Activated T-cell treated with anti-CD3 and anti-CD28 coated beads, Interleukin-2, amount 50 U/mL, for 4 hours (primary cell): ENCODE results near the gene GNAL. TPM values are rescaled to one million over a fixed set of nuclear protein-coding genes. Genes with fewer than 3 reads are reported as not detected.

Experiments used
- ATAC-seq, 2 donors: fragments of 200-7000 bp; cut with Tn5 transposase; one replicate each; pipeline ENCODE4 v1.10.0; 2021
- DNase-seq: peaks from one replicate; pipeline ENCODE4 v3.0.0-alpha.2; 2020
- H3K27me3 Mint-ChIP-seq: one replicate; pipeline ENCODE4 v1.8.0; 2021; ENCODE audit warnings: low read depth, mixed read lengths
- H3K36me3 Mint-ChIP-seq: one replicate; pipeline ENCODE4 v1.8.0; 2022; ENCODE audit warnings: mixed read lengths; ENCODE audit not compliant: insufficient read depth
- H3K4me1 Mint-ChIP-seq: one replicate; pipeline ENCODE4 v1.8.0; 2021; ENCODE audit warnings: low read depth, mixed read lengths
- H3K4me3 Mint-ChIP-seq: one replicate; pipeline ENCODE4 v1.8.0; 2021; ENCODE audit warnings: mild to moderate bottlenecking, moderate library complexity, mixed read lengths
- H3K9me3 Mint-ChIP-seq: one replicate; pipeline ENCODE4 v1.8.0; 2021; ENCODE audit warnings: mixed read lengths
- total RNA-seq, 3 donors: library from RNA; stranded (reverse); gene quantifications; one replicate each; pipeline ENCODE4 v1.2.1, GENCODE V29; 2021

Gene GNAL
- total RNA-seq, 3 donors from 2014 or later, result 0.13 to 0.35 (median 0.24) TPM

DNA sequence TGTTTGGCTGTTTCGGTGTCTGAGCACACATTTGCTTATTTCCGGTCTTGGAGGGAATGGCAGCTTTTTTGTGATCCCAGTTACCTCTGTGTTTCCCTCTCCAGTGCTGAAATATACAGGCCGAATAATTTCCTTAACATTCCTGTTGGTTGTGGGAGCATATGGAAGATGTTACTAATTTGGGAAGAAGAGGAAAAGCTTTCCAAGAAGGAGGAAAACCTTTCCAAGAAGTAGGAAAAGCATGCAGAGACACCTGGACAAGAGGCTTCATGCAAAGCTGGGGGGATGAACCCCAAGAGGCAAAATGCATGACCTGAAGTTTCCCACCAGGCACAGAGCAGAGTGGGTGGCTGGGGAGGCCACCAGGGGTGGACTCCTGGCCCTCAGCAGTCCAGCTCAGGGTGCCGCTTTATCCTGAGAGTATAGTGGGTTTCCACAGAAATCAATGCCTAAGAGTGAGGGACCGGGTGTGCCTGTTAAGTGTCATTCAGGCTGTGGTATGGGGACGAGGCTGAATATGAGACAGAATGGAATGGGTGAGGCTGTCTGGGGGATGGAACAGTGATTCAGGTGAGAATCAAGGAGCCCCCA is 25.5 kb upstream of the GNAL start:
- no peaks in the 10 kb centered on the region for H3K4me1 Mint-ChIP-seq
- no peaks in the 10 kb centered on the region for H3K9me3 Mint-ChIP-seq
- DNase-seq, result no peak
- no peak overlapping the region for H3K4me3 Mint-ChIP-seq
- peaks cover 10% of the 10 kb centered on the region for H3K27me3 Mint-ChIP-seq
- no peak for ATAC-seq
- no peaks in the 10 kb centered on the region for H3K36me3 Mint-ChIP-seq

DNA sequence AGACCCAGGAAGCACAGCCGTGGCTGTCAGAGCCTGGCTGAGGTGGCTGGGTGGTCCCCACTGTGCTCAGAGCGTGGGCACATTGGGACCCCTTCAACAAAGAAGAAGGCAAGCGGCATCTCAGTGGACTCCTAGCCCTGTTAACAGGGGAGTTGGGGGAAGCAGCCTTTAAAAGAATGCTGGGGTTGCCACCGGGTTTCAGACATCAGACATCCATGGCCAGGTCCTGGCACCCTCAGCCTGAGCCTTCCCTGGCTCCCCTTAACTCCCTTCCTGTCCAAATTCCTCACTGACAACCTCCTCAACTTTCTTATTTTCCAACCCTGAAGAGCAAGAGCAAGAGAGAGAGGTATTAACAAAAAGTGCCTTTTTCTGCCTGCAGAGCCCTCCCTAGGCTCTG is 24.8 kb upstream of the GNAL start:
- Mint-ChIP-seq H3K4me3 (no peak overlapping the region), H3K36me3 (no peaks in the 10 kb centered on the region), H3K4me1 (no peaks in the 10 kb centered on the region), H3K27me3 (peaks cover 9% of the 10 kb centered on the region), H3K9me3 (no peaks in the 10 kb centered on the region)
- DNase-seq (no peak), ATAC-seq (no peak)

DNA sequence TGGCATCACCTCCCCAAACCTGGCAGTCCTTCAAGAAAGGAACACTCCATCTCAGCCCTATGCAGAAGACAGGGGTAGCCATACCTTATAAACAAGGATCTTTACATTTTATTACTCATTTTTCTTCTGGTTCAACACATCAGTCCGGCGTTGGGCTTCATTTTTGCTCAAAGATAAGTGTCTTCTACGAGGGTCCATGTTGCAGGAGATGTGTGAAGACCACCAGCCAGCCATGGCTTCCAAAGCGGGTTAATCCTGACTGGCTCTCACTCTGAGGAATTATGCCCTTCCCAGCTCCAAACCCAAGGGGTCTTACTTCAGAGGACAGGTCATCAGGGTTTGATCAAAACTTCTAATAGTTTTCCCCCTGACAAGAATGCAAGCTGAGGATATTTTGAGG is 23.9 kb upstream of the GNAL start:
- Mint-ChIP-seq H3K4me3 (no peak overlapping the region), H3K27me3 (peaks cover 10% of the 10 kb centered on the region), H3K36me3 (no peaks in the 10 kb centered on the region), H3K9me3 (no peaks in the 10 kb centered on the region), H3K4me1 (no peaks in the 10 kb centered on the region)
- ATAC-seq (no peak), DNase-seq (no peak)

DNA sequence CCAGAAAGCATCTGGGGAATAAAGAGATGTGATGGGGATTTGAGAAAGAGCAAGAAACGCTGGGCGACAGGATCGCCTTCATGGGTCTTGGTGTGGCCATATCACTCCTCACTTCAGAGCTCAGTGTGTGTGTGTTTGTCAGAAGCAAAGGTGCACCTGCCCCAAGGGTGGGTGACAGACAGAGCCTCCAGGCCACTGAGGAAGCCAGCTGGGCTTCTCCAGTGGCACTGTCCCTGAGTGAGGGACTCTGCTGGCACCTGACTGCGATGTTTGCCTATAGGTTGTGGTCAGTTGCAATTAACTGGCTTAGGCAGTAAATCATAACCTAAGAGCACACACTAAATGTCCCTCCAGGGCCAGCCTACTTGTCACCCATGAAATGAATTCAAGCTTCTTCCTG is 23.5 kb upstream of the GNAL start:
- no peaks in the 10 kb centered on the region for H3K9me3 Mint-ChIP-seq
- ATAC-seq, result no peak
- no peak for DNase-seq
- no peaks in the 10 kb centered on the region for H3K36me3 Mint-ChIP-seq
- H3K4me3 Mint-ChIP-seq, result no peak overlapping the region
- H3K27me3 Mint-ChIP-seq, result peaks cover 7% of the 10 kb centered on the region
- no peaks in the 10 kb centered on the region for H3K4me1 Mint-ChIP-seq

DNA sequence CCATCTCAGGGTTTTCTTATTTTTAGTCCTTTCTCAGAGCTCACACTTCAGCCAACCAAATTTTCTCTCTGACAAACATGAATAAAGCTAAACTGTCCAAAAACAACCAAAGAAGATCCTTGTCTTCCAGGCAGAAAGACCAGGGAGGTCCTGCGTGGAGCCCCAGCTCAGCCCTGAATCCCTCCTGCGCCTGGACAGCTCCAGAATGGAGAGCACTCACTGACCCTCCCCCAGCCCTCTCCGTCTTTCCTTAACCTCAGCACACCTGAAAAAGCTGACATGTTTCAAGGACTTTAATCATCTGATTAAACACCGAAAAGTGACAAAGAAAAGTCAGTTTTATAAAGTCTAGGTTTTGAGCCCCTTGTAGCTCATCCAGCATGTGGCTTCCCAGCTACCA is 22.9 kb upstream of the GNAL start:
- no peaks in the 10 kb centered on the region for H3K4me1 Mint-ChIP-seq
- ATAC-seq (no peak), DNase-seq (no peak)
- H3K27me3 Mint-ChIP-seq, result peaks cover 7% of the 10 kb centered on the region
- no peaks in the 10 kb centered on the region for H3K36me3 Mint-ChIP-seq
- H3K9me3 Mint-ChIP-seq, result no peaks in the 10 kb centered on the region
- H3K4me3 Mint-ChIP-seq, result no peak overlapping the region

DNA sequence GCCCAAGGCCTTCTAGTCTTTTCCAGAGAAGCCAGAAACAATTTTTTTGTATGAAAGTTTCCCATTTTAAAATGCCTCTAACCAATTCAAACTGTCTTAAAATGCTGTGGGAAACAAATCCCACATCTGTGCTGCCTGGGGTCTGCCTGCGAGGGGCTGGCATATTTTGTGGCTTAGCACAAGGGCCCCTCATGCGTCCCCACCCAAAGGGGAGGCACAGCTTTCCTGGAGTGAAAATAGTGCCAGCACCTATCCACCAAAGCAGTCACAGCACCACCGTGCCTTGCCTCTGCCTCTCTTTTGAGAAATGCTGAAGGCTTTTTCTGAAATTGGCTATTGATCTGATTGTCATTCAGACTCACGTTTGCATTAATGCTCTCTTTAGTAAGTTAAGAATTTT is 22.2 kb upstream of the GNAL start:
- H3K27me3 Mint-ChIP-seq, result peaks cover 7% of the 10 kb centered on the region
- H3K4me1 Mint-ChIP-seq, result no peaks in the 10 kb centered on the region
- H3K4me3 Mint-ChIP-seq, result no peak overlapping the region
- ATAC-seq (no peak), DNase-seq (no peak)
- H3K9me3 Mint-ChIP-seq, result no peaks in the 10 kb centered on the region
- H3K36me3 Mint-ChIP-seq, result no peaks in the 10 kb centered on the region

DNA sequence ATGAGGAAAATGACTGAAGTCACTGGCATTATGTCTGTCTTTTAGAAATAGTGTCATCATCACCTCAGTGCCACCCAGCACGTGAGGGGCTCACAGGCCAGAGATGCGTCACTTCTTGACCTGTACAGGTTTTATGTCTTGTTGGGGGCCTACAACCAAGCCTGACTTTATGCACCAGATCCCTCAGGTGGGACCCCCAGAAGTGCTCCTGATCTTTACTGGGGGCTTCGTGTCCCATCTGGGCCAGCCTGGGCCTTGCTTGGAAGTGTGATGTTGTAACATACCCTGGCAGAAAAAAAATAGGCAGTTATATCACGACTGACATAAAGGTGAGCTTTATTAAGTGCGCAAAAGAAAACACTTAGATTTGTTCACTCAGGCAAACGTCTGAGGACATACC is 21.5 kb upstream of the GNAL start:
- no peak for ATAC-seq
- H3K4me1 Mint-ChIP-seq, result no peaks in the 10 kb centered on the region
- H3K27me3 Mint-ChIP-seq, result peaks cover 7% of the 10 kb centered on the region
- no peaks in the 10 kb centered on the region for H3K9me3 Mint-ChIP-seq
- no peak for DNase-seq
- H3K36me3 Mint-ChIP-seq, result no peaks in the 10 kb centered on the region
- no peak overlapping the region for H3K4me3 Mint-ChIP-seq

DNA sequence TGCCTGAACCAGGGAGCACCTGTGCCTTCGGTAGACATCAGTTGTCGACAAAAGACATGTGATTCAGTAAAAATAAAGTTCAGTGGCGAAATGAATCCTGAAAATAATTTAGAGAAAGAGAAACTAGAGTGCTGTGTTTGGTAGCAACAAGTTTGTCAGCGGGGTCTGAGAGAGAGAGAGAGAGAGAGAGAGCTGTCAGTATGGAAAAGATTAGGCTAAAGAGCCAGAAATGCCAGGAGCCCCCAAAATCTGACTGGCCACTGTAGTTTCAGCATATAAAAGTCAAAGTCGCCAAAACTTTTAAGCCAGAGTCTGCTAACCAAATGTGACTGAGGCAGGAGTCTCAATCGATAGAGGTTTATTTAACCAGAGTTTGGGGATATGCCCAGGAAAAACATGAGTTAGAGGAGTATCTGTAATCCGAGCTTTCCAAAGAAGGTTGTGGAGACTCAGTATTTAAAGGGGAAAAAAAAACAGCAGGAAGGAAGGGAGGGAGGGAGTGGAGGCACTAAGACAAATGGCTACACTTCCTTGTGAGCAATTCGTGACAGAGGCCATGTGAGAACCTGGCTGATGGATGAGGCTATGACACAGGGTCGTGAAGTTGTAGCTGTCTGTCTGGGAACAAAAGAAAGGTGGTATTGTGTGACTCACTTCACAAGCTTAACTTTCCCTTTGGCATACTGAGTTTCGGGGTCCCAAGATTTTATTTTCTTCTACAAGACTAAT is 20.5 kb upstream of the GNAL start:
- no peaks in the 10 kb centered on the region for H3K9me3 Mint-ChIP-seq
- ATAC-seq (no peak), DNase-seq (no peak)
- peaks cover 10% of the 10 kb centered on the region for H3K27me3 Mint-ChIP-seq
- no peaks in the 10 kb centered on the region for H3K36me3 Mint-ChIP-seq
- no peaks in the 10 kb centered on the region for H3K4me1 Mint-ChIP-seq
- H3K4me3 Mint-ChIP-seq, result no peak overlapping the region

DNA sequence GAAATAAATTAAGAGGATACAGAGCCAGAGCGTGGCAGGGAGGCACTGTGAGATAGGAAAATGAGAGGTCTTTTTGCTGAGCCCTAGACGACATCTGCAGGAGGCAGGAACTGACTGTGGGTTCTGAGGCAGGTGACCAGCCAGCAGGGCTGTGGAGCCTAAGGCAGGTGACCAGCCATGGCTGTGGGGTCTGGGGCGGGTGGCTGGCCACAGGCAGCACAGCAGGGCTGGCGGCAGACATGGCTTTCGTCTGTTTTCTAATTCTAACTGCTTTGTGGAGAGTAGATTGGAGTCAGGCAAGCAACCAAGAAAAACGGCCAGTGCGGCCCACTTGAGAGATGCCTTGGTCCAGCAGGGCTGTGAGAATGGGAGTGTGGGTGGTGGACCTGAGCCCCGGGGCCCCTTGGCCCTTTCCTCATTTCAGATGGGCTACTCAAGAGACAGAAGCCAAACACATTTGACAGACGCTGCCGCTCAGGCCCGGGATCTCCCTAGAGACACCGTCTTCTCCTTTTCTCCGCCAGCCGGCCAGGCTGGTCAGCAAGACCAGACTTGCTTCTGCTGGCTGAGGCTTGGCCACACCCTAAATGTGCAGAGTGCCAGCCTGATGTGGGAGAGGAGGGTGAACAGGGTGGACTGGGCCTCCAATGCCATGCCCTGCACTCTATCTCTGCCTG is 19.7 kb upstream of the GNAL start:
- no peaks in the 10 kb centered on the region for H3K36me3 Mint-ChIP-seq
- no peak for DNase-seq
- no peak for ATAC-seq
- no peaks in the 10 kb centered on the region for H3K9me3 Mint-ChIP-seq
- no peaks in the 10 kb centered on the region for H3K4me1 Mint-ChIP-seq
- no peak overlapping the region for H3K4me3 Mint-ChIP-seq
- peaks cover 14% of the 10 kb centered on the region for H3K27me3 Mint-ChIP-seq

DNA sequence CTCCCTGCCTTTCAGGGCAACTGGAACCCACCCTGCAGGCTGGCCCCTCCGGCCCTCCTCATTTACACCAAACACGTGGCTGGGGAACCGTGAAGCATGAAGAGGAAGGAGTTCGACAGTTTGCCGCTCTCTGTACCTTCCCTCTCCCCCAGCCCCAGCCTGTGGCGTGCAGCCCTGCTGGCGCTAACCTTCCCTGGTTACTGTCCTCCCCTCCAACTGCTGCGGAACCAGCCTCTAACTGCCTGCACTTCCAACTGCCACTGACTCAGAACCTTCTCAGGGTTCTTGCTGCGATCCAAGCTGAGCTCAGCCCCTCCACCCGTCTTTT is 19.2 kb upstream of the GNAL start:
- Mint-ChIP-seq H3K9me3 (no peaks in the 10 kb centered on the region), H3K4me3 (no peak overlapping the region), H3K4me1 (no peaks in the 10 kb centered on the region), H3K27me3 (peaks cover 16% of the 10 kb centered on the region), H3K36me3 (no peaks in the 10 kb centered on the region)
- ATAC-seq, result no peak
- DNase-seq, result no peak

DNA sequence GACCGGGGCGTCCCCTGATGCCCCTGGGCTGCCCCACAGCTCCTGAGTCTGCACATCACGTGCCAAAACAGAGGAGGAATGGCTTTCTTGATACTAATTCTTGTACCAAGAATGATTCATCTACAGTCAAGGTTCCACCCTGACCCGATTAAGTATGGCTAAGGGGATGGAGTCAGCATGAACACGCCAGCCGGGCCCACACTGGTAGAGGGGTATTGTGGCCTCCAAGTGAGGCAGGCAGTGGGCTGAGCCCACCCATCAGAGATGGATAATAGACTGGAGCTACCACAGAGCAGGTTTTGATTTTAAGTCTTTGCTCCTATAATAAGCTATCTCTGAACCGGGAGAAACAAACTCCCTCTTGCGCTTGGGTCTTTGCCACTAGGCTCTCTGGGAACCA is 17.9 kb upstream of the GNAL start:
- H3K27me3 Mint-ChIP-seq, result peaks cover 21% of the 10 kb centered on the region
- H3K4me3 Mint-ChIP-seq, result no peak overlapping the region
- no peak for DNase-seq
- H3K36me3 Mint-ChIP-seq, result no peaks in the 10 kb centered on the region
- no peaks in the 10 kb centered on the region for H3K9me3 Mint-ChIP-seq
- no peak for ATAC-seq
- H3K4me1 Mint-ChIP-seq, result no peaks in the 10 kb centered on the region

DNA sequence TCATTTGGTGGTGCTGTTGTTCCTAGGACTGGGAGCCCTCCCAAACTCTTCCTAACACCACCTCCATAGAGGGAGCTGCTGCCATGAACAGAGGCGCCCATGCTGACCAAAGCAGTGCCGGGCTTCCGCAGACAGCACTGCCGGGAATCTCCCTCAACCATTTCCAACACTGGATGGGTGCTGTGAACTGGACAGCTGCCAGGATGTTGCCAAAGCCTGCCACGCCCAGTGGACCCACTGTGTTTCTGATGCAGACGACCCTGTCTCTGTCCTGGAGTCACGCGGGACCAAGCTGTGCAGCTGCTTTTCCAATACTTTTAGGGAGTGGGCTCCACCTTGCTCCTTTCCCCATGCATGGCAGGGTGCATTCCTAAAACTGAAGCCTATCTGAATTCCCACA is 16.9 kb upstream of the GNAL start:
- no peaks in the 10 kb centered on the region for H3K36me3 Mint-ChIP-seq
- no peak for ATAC-seq
- no peaks in the 10 kb centered on the region for H3K9me3 Mint-ChIP-seq
- peaks cover 21% of the 10 kb centered on the region for H3K27me3 Mint-ChIP-seq
- no peak overlapping the region for H3K4me3 Mint-ChIP-seq
- no peak for DNase-seq
- no peaks in the 10 kb centered on the region for H3K4me1 Mint-ChIP-seq

DNA sequence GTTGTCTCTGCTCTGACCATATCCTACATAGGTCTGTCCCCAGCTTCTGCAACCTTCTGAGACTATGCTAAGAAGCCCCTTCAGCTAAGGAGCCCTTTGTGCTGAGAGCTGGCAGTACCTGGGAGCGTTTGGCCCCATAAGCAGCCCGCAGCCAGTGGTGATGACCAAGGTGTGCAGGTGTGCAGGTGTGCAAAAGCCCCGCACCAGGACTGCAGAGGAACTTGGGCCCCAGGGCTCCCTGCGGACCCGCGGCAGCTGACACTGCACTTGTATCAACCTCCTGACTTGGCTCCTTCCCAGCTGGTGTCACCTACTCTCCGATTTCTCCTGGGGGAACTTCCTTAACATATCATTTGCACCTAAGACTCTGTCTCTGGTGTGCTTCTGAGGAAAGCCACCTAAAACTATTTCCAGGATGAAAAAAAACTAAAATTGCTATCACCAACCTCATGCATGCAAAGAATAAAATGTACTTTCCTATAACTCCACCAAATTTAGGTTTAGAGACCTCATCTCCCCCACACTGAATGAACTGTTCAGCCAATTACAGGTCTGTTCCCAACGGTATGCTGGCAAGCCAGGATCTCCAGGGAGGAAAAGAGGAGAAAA is 16.1 kb upstream of the GNAL start:
- no peak for ATAC-seq
- no peaks in the 10 kb centered on the region for H3K36me3 Mint-ChIP-seq
- H3K27me3 Mint-ChIP-seq, result peaks cover 21% of the 10 kb centered on the region
- no peaks in the 10 kb centered on the region for H3K4me1 Mint-ChIP-seq
- H3K9me3 Mint-ChIP-seq, result no peaks in the 10 kb centered on the region
- no peak for DNase-seq
- H3K4me3 Mint-ChIP-seq, result no peak overlapping the region

DNA sequence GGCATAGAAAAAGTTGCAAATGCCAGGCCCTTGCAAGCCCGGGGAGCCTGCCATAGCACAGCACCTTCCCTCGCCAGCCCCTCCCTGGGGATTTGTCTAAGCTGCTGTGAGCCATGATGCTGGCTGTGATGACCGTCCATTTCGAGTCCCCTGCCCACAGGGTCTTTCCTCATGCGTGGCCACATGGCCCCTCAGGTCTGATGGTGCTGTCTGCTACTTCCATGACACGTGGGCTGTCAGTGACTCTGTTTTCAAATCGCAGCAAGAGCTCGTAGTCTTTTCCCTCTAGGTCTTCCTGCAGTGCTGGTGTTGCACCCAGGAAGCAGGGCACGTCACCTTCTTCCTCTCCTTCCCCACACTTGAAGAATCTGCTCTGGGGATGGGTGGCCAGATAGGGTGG is 15.5 kb upstream of the GNAL start:
- Mint-ChIP-seq H3K36me3 (no peaks in the 10 kb centered on the region), H3K9me3 (no peaks in the 10 kb centered on the region), H3K4me3 (no peak overlapping the region), H3K27me3 (peaks cover 22% of the 10 kb centered on the region), H3K4me1 (no peaks in the 10 kb centered on the region)
- DNase-seq (no peak), ATAC-seq (no peak)

DNA sequence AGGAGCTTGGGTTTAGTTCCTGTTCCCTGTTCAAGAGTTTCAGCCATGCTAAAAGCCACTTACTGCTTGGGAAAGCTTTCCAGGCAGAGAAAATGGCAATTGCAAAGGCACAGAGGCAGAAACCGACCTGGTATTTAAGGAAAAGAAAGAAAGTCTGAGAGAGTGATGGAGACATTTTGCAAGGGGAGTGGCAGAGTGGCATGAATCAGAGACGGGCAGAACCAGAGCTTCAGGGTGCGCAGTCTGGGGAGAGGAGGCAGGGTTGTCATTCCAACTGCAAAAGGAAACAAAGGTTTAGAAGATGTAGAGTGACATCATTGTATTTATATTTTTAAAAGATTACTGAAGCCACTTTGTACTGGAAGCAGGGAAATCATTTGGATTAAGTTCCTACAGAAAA is 14.9 kb upstream of the GNAL start:
- DNase-seq (no peak), ATAC-seq (no peak)
- Mint-ChIP-seq H3K27me3 (peaks cover 25% of the 10 kb centered on the region), H3K4me1 (no peaks in the 10 kb centered on the region), H3K36me3 (no peaks in the 10 kb centered on the region), H3K9me3 (no peaks in the 10 kb centered on the region), H3K4me3 (no peak overlapping the region)
